H9 (cell line): ENCODE results near the gene GTF2F2. TPM values are rescaled to one million over a fixed set of nuclear protein-coding genes. Genes with fewer than 3 reads are reported as not detected.

Experiments
- DNase-seq: peaks from one replicate; pipeline ENCODE4 v3.0.0-alpha.2; 2017
- H2AFZ ChIP-seq: one replicate; pipeline ENCODE4 v1.6.1; 2013; ENCODE audit warnings: mild to moderate bottlenecking, low read length, control low read depth, moderate library complexity
- H2AK5ac ChIP-seq: 2 replicates; pipeline ENCODE4 v1.6.1; 2013; ENCODE audit warnings: low read length, control low read depth, mixed read lengths; ENCODE audit not compliant: insufficient read length
- H2BK120ac ChIP-seq: one replicate; pipeline ENCODE4 v1.6.1; 2013; ENCODE audit warnings: low read depth, mild to moderate bottlenecking, low read length, control low read depth, inconsistent platforms; ENCODE audit not compliant: poor library complexity, severe bottlenecking
- H2BK12ac ChIP-seq: 2 replicates; pipeline ENCODE4 v1.6.1; 2013; ENCODE audit warnings: low read length, control low read depth, mixed read lengths, low read depth; ENCODE audit not compliant: insufficient read length
- H2BK15ac ChIP-seq: 2 replicates; pipeline ENCODE4 v1.6.1; 2013; ENCODE audit warnings: low read depth, low read length, control low read depth
- H2BK20ac ChIP-seq: one replicate; pipeline ENCODE4 v1.6.1; 2013; ENCODE audit warnings: low read depth, mild to moderate bottlenecking, low read length, control low read depth, inconsistent platforms; ENCODE audit not compliant: poor library complexity, severe bottlenecking
- H2BK5ac ChIP-seq: 2 replicates; pipeline ENCODE4 v1.6.1; 2013; ENCODE audit warnings: low read length, control low read depth, mixed read lengths; ENCODE audit not compliant: insufficient read length
- H3K14ac ChIP-seq: 2 replicates; pipeline ENCODE4 v1.6.1; 2013; ENCODE audit warnings: low read length, control low read depth; ENCODE audit not compliant: insufficient read depth
- H3K18ac ChIP-seq: 2 replicates; pipeline ENCODE4 v1.6.1; 2013; ENCODE audit warnings: low read depth, mild to moderate bottlenecking, mixed read lengths, low read length, control low read depth; ENCODE audit not compliant: insufficient read length
- H3K23ac ChIP-seq: 2 replicates; pipeline ENCODE4 v1.6.1; 2013; ENCODE audit warnings: low read length, control low read depth, mixed read lengths, low read depth; ENCODE audit not compliant: insufficient read length
- H3K23me2 ChIP-seq: 2 replicates; pipeline ENCODE4 v1.6.1; 2013; ENCODE audit warnings: low read depth, mild to moderate bottlenecking, mixed read lengths, low read length, control low read depth; ENCODE audit not compliant: insufficient read length, poor library complexity, severe bottlenecking
- H3K27ac ChIP-seq: 2 replicates; pipeline ENCODE4 v1.5.1; 2013; ENCODE audit warnings: low read length, control low read depth, mixed read lengths, low read depth; ENCODE audit not compliant: insufficient read length
- H3K27me3 ChIP-seq: 2 replicates; pipeline ENCODE4 v1.6.1; 2013; ENCODE audit warnings: low read length, control low read depth, inconsistent platforms; ENCODE audit not compliant: insufficient read depth
- H3K4ac ChIP-seq: 2 replicates; pipeline ENCODE4 v1.6.1; 2013; ENCODE audit warnings: low read depth, mild to moderate bottlenecking, control low read depth, inconsistent platforms, low read length, moderate library complexity
- H3K4me1 ChIP-seq: 2 replicates; pipeline ENCODE4 v1.6.1; 2013; ENCODE audit warnings: low read length, control low read depth, inconsistent platforms; ENCODE audit not compliant: insufficient read depth
- H3K4me2 ChIP-seq: 2 replicates; pipeline ENCODE4 v1.6.1; 2013; ENCODE audit warnings: low read length, control low read depth, mixed read lengths; ENCODE audit not compliant: insufficient read length, insufficient read depth
- H3K56ac ChIP-seq: 2 replicates; pipeline ENCODE4 v1.6.1; 2013; ENCODE audit warnings: low read depth, mild to moderate bottlenecking, mixed read lengths, low read length, control low read depth; ENCODE audit not compliant: insufficient read length
- H3K79me1 ChIP-seq: 2 replicates; pipeline ENCODE4 v1.6.1; 2013; ENCODE audit warnings: low read depth, mild to moderate bottlenecking, moderate library complexity, low read length, control low read depth, inconsistent platforms; ENCODE audit not compliant: insufficient read depth, poor library complexity, severe bottlenecking
- H3K79me2 ChIP-seq: 2 replicates; pipeline ENCODE4 v1.6.1; 2013; ENCODE audit warnings: low read length, control low read depth, inconsistent platforms; ENCODE audit not compliant: insufficient read depth
- H3K9ac ChIP-seq: 2 replicates; pipeline ENCODE4 v1.6.1; 2013; ENCODE audit warnings: low read length, control low read depth, mixed read lengths; ENCODE audit not compliant: insufficient read length; ENCODE audit errors: extremely low read depth
- H3K9me3 ChIP-seq: one replicate; pipeline ENCODE4 v1.6.1; 2013; ENCODE audit warnings: low read depth, low read length, inconsistent platforms; ENCODE audit not compliant: control insufficient read depth
- H3T11ph ChIP-seq: one replicate; pipeline ENCODE4 v1.6.1; 2013; ENCODE audit warnings: mild to moderate bottlenecking, low read length, control low read depth, inconsistent platforms
- H4K20me1 ChIP-seq: one replicate; pipeline ENCODE4 v1.6.1; 2013; ENCODE audit not compliant: control insufficient read depth, insufficient read length, insufficient read depth
- H4K5ac ChIP-seq: 2 replicates; pipeline ENCODE4 v1.6.1; 2013; ENCODE audit warnings: low read depth, mild to moderate bottlenecking, mixed read lengths, low read length, control low read depth; ENCODE audit not compliant: insufficient read length
- H4K8ac ChIP-seq: replicated peaks from 2 replicates; pipeline ENCODE4 v1.6.1; 2013; ENCODE audit warnings: low read length, control low read depth, mixed read lengths, low read depth; ENCODE audit not compliant: insufficient read length
- H4K91ac ChIP-seq: 2 replicates; pipeline ENCODE4 v1.6.1; 2013; ENCODE audit warnings: low read depth, mild to moderate bottlenecking, moderate library complexity, mixed read lengths, low read length, control low read depth; ENCODE audit not compliant: insufficient read length
- H3K27ac Mint-ChIP-seq, 3 experiments: 2 replicates in 2 of 3; 3 replicates in 1 of 3; pipeline ENCODE4 v1.8.0; 2020 to 2021; ENCODE audit warnings: mixed read lengths in 3 of 3, mild to moderate bottlenecking in 1 of 3, moderate library complexity in 1 of 3
- H3K27me3 Mint-ChIP-seq: 2 replicates; pipeline ENCODE4 v1.8.0; 2021; ENCODE audit warnings: low read depth, mild to moderate bottlenecking, moderate library complexity, mixed read lengths
- H3K36me3 Mint-ChIP-seq, 3 experiments: 2 replicates in 2 of 3; 3 replicates in 1 of 3; pipeline ENCODE4 v1.8.0; 2020 to 2021; ENCODE audit warnings: low read depth in 3 of 3, mixed read lengths in 3 of 3; ENCODE audit not compliant: insufficient read depth in 1 of 3
- H3K4me1 Mint-ChIP-seq, 2 experiments: 2 replicates each; pipeline ENCODE4 v1.8.0; 2020; ENCODE audit warnings: mixed read lengths in 2 of 2
- H3K4me3 Mint-ChIP-seq, 2 experiments: 2 replicates in 1 of 2; 3 replicates in 1 of 2; pipeline ENCODE4 v1.8.0; 2020 to 2021; ENCODE audit warnings: mild to moderate bottlenecking in 2 of 2, mixed read lengths in 2 of 2, moderate library complexity in 1 of 2
- H3K9me3 Mint-ChIP-seq, 2 experiments: 2 replicates in 1 of 2; 3 replicates in 1 of 2; pipeline ENCODE4 v1.8.0; 2020; ENCODE audit warnings: mild to moderate bottlenecking in 2 of 2, mixed read lengths in 2 of 2, moderate library complexity in 1 of 2
- WGBS: extraction: QIAGEN DNeasy Blood & Tissue Kit; methylation state at CpG from one replicate; pipeline ENCODE4 v1.1.7; 2013; ENCODE audit warnings: missing lambda C conversion rate, low lambda C conversion rate, mixed read lengths; ENCODE audit not compliant: insufficient read length; ENCODE audit errors: extremely low coverage; 5-methylcytosine and 5-hydroxymethylcytosine counted together
- total RNA-seq: library from RNA; stranded (reverse); gene quantifications from 2 replicates; pipeline ENCODE4 v1.2.1, GENCODE V29; 2021
- TF ChIP-seq, protein P1 (sequence below): fragments of 200-600 bp; sonication (generic); conservative IDR thresholded peaks from 3 replicates; pipeline ENCODE4 v1.8.0; 2021; ENCODE audit warnings: antibody characterized with exemption, mild to moderate bottlenecking

The GTF2F2 gene
- total RNA-seq, 1 experiment from 2014 or later: 29.6 TPM

DNA sequence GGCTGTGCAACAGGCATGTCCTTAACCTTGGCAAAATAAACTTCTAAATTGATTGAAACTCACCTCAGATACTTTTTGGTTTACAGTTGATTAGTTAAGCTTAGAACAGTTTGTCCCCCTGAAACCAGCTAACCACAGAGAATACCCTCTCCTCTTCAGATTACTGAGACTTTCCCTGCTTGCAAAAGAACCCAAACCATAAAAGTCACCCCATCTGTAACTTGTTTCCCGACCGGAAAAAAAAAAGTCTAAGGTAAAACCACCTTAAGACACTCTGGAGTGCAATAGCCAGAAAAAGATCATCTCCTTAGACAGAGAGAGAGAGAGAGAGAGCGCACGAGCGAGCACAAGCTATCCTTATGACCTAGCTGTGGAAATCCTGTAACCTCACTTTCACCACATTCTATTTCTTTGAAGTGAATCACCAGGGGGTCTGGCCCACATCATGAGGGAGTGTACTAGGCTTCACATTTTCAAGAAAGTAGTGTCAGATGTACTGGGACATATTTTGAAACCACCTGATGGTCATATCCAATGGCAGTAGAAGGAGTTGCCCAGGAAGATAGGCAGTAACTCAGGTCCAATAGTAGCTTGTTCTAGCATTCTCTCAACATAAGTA is 11.1 kb upstream of the GTF2F2 start:
- H3K36me3 Mint-ChIP-seq: no peaks in the 10 kb centered on the region
- DNase-seq: no peak
- peak overlapping the region in 1 of 3 experiments; percentile 45; a peak in 1 of 7 replicates for H3K27ac Mint-ChIP-seq
- no peaks in the 10 kb centered on the region for H3K23me2 ChIP-seq
- H3K18ac ChIP-seq: no peak overlapping the region
- no peak overlapping the region for H3T11ph ChIP-seq
- H3K4me3 Mint-ChIP-seq: no peak overlapping the region
- peaks cover 25 to 33% of the 10 kb centered on the region in 2 experiments for H3K4me1 Mint-ChIP-seq
- H4K20me1 ChIP-seq: no peaks in the 10 kb centered on the region
- TF ChIP-seq, protein P1, sequence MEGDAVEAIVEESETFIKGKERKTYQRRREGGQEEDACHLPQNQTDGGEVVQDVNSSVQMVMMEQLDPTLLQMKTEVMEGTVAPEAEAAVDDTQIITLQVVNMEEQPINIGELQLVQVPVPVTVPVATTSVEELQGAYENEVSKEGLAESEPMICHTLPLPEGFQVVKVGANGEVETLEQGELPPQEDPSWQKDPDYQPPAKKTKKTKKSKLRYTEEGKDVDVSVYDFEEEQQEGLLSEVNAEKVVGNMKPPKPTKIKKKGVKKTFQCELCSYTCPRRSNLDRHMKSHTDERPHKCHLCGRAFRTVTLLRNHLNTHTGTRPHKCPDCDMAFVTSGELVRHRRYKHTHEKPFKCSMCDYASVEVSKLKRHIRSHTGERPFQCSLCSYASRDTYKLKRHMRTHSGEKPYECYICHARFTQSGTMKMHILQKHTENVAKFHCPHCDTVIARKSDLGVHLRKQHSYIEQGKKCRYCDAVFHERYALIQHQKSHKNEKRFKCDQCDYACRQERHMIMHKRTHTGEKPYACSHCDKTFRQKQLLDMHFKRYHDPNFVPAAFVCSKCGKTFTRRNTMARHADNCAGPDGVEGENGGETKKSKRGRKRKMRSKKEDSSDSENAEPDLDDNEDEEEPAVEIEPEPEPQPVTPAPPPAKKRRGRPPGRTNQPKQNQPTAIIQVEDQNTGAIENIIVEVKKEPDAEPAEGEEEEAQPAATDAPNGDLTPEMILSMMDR: no peak
- no peaks in the 10 kb centered on the region for H3K27me3 Mint-ChIP-seq
- H3K14ac ChIP-seq: no peak overlapping the region
- no peak overlapping the region for H3K4me2 ChIP-seq
- H3K79me2 ChIP-seq: no peaks in the 10 kb centered on the region
- no peaks in the 10 kb centered on the region for H3K9me3 ChIP-seq
- no peak overlapping the region for H2AK5ac ChIP-seq
- H4K5ac ChIP-seq: no peak overlapping the region
- H2BK20ac ChIP-seq: no peak overlapping the region
- no peak overlapping the region for H3K23ac ChIP-seq
- H3K4ac ChIP-seq: no peak overlapping the region
- H3K27ac ChIP-seq: no peak overlapping the region
- no peak overlapping the region for H2BK15ac ChIP-seq
- H2BK120ac ChIP-seq: no peak overlapping the region
- no peak overlapping the region for H4K8ac ChIP-seq
- H2AFZ ChIP-seq: peak overlapping the region; percentile 34
- no peak overlapping the region for H4K91ac ChIP-seq
- H3K4me1 ChIP-seq: peaks cover 4% of the 10 kb centered on the region; the same call in 1 of the 2 replicates
- no peaks in the 10 kb centered on the region for H3K9me3 Mint-ChIP-seq
- no peaks in the 10 kb centered on the region for H3K27me3 ChIP-seq
- H2BK12ac ChIP-seq: no peak overlapping the region
- H3K9ac ChIP-seq: no peak overlapping the region
- WGBS: no CpG with 5 or more reads among the region's 5 CpGs
- no peak overlapping the region for H2BK5ac ChIP-seq
- no peaks in the 10 kb centered on the region for H3K79me1 ChIP-seq
- H3K56ac ChIP-seq: no peak overlapping the region
